ENCODE measurements around the gene PIR.

DNA sequence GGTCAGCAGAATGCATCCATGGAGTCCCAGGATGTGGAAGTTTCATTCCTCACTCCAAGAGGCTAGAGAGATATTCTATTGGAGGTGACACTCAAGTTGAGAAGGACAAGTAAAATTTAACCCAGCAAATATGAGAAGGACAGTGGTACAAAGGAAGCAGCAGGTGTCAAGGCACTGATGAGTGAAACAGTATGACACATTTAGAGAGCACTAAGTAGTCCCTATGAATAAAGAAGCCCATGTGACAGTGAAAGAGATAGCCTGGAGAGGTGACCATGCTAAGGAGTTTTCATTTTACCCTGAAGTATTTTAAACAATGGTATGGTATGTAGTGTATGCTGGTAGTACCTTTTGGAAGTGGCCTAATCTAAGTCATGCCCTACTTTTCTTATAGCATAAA, 16.7 kb upstream of the PIR start:
- TF ChIP-seq, protein P1, sequence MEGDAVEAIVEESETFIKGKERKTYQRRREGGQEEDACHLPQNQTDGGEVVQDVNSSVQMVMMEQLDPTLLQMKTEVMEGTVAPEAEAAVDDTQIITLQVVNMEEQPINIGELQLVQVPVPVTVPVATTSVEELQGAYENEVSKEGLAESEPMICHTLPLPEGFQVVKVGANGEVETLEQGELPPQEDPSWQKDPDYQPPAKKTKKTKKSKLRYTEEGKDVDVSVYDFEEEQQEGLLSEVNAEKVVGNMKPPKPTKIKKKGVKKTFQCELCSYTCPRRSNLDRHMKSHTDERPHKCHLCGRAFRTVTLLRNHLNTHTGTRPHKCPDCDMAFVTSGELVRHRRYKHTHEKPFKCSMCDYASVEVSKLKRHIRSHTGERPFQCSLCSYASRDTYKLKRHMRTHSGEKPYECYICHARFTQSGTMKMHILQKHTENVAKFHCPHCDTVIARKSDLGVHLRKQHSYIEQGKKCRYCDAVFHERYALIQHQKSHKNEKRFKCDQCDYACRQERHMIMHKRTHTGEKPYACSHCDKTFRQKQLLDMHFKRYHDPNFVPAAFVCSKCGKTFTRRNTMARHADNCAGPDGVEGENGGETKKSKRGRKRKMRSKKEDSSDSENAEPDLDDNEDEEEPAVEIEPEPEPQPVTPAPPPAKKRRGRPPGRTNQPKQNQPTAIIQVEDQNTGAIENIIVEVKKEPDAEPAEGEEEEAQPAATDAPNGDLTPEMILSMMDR (IDR thresholded peaks at IDR 0.05): no peak
- no peak for TF ChIP-seq EZH2 (IDR thresholded peaks at IDR 0.05; ENCODE audit: borderline replicate concordance, insufficient read depth, low read depth, low read length, poor library complexity, severe bottlenecking)
